ENCODE results near the gene LRTM2. TPM values are rescaled to one million over a fixed set of nuclear protein-coding genes. Genes with fewer than 3 reads are reported as not detected.

LRTM2 gene
- total and polyA plus RNA-seq, 8 donors: not detected

GRCh38 chr12:1836241-1836803, 16.0 kb downstream of the LRTM2 start:
- Histone ChIP-seq H3K27me3 (no peaks in the 10 kb centered on the region), H3K4me3 (no peak overlapping the region), H3K4me1 (no peaks in the 10 kb centered on the region), H3K9me3 (no peaks in the 10 kb centered on the region), H3K36me3 (no peaks in the 10 kb centered on the region), H3K27ac (no peak overlapping the region)
- intact Hi-C loops (cut with DNase I): no loop called here
- no peak for TF ChIP-seq CTCF (IDR thresholded peaks at IDR 0.05)
- WGBS, 2 donors: 60 to 73% methylated on average over 7 of the region's 7 CpGs
- no peak for FAIRE-seq
- no peak for ATAC-seq
- DNase-seq: peak in 1 of 6 donors; percentile 42

GRCh38 chr12:1836854-1837421, 16.6 kb downstream of the LRTM2 start:
- intact Hi-C loops (cut with DNase I): no loop called here
- FAIRE-seq (no peak), DNase-seq (peak in 2 of 6 donors; percentile 46 to 58), ATAC-seq (no peak)
- 56% methylated on average over 22 of the region's 22 CpGs for WGBS, 2 donors
- no peaks in the 10 kb centered on the region for H3K4me1 ChIP-seq
- H3K27ac ChIP-seq: no peak overlapping the region
- no peaks in the 10 kb centered on the region for H3K36me3 ChIP-seq
- no peak for TF ChIP-seq CTCF (IDR thresholded peaks at IDR 0.05)
- H3K9me3 ChIP-seq: no peaks in the 10 kb centered on the region
- H3K27me3 ChIP-seq: no peaks in the 10 kb centered on the region
- H3K4me3 ChIP-seq: no peak overlapping the region

GRCh38 chr12:1837541-1838204, 17.3 kb downstream of the LRTM2 start:
- Histone ChIP-seq H3K36me3 (no peaks in the 10 kb centered on the region), H3K4me3 (no peak overlapping the region), H3K27me3 (no peaks in the 10 kb centered on the region), H3K4me1 (no peaks in the 10 kb centered on the region), H3K9me3 (no peaks in the 10 kb centered on the region), H3K27ac (no peak overlapping the region)
- no peak for FAIRE-seq
- 77% methylated on average over 12 of the region's 12 CpGs for WGBS, 2 donors
- intact Hi-C loops (cut with DNase I): no loop called here
- DNase-seq: peak in 2 of 6 donors; percentile 19 to 39
- TF ChIP-seq CTCF (IDR thresholded peaks at IDR 0.05): no peak
- no peak for ATAC-seq

- peak in 2 of 6 donors; percentile 41 to 42 for DNase-seq
- Histone ChIP-seq H3K4me1 (no peaks in the 10 kb centered on the region), H3K27ac (no peak overlapping the region), H3K36me3 (no peaks in the 10 kb centered on the region), H3K9me3 (no peaks in the 10 kb centered on the region), H3K27me3 (no peaks in the 10 kb centered on the region), H3K4me3 (no peak overlapping the region)
- intact Hi-C loops (cut with DNase I): no loop called here
- ATAC-seq: no peak
- 72 to 77% methylated on average over 26 of the region's 26 CpGs for WGBS, 2 donors
- FAIRE-seq: no peak
- no peak for TF ChIP-seq CTCF (IDR thresholded peaks at IDR 0.05)
These were observed 18.0 kb downstream of the LRTM2 start for GRCh38 chr12:1838205-1838993.
